ENCODE data around the gene PPP3R2.
A peak's percentile ranks its signal among the peaks of the same experiment; 100 is the strongest.
"Not testable (repeated sequence)": the region's sequence is repeated elsewhere in the genome, so short reads cannot be mapped to it uniquely, and the experiment has no call there.

Gene PPP3R2

DNA sequence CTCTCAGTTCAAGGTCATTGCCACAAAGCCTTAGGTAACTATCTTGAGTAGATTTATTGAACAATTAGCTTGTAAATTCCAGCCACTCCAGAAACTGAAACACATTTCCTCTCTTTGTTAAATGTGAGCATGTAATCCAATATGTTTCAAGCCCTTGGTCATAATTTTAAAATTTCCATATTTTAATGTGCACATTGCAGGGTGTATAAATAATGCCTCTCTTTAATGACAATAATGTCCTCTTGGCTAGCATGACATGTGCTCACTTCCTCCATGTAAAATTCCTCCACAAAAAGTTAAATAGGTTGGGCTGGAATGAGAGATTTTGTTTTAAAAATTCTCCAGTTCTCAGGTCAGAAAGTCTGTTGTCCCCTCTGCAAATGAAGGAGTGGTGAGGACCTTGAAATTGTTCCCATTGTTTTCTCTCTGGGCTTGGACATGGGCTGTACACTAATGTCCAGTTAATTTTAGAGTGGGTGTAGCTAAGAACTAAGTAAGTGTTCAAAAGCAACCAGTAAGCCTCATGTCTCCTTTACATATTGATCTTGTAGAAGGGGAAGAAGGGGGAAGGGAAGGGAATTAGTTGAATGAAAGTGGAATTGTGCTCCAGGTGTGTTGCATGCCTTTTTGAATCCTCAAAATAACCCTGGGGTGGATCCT lies 2.9 kb downstream of the PPP3R2 start:
- H3K4me3 ChIP-seq (ENCODE audit: low read depth, low read length): no peak overlapping the region
- DNase-seq (ENCODE audit: low read depth): no peak

DNA sequence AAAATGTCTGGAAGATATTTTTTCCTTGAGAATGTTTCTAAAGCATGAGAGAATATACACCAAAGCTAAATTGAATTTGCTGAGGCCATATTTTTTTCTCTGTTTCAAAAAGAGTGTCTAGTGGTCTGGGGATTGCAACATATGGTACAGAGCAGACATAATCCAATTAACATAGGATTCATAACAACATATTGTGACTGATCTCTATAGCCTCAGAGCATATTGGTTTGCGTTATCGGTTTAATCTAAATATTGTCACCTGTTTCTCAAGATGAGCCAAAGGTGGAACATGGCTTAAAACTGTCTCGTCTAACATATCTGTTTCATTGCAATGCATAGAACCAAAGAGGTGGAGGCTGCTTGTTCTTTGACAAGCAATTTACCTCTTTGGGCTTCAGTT lies 3.9 kb downstream of the PPP3R2 start:
- no peak overlapping the region for H3K4me3 ChIP-seq (ENCODE audit: low read depth, low read length)
- DNase-seq (ENCODE audit: low read depth): no peak

- H3K4me3 ChIP-seq (ENCODE audit: low read depth, low read length); DNase-seq (ENCODE audit: low read depth): not testable (repeated sequence)
Measured at GRCh38 chr9:101590074-101590473, 4.7 kb downstream of the PPP3R2 start.

GRCh38 chr9:101587332-101588043 lies 7.3 kb downstream of the PPP3R2 start:
- no peak for DNase-seq (ENCODE audit: low read depth)

GRCh38 chr9:101586651-101587050 lies 8.1 kb downstream of the PPP3R2 start:
- no peak for DNase-seq (ENCODE audit: low read depth)

More at GRCh38 chr9:101587332-101588043, 7.3 kb downstream of the PPP3R2 start:
- no peak overlapping the region for H3K4me3 ChIP-seq (ENCODE audit: low read depth, low read length)

GRCh38 chr9:101585740-101586139 lies 9.0 kb downstream of the PPP3R2 start:
- no peak for DNase-seq (ENCODE audit: low read depth)
- no peak overlapping the region for H3K4me3 ChIP-seq (ENCODE audit: low read depth, low read length)

More at GRCh38 chr9:101586651-101587050, 8.1 kb downstream of the PPP3R2 start:
- no peak overlapping the region for H3K4me3 ChIP-seq (ENCODE audit: low read depth, low read length)

GRCh38 chr9:101582553-101582952 lies 12.2 kb downstream of the PPP3R2 start:
- peak; percentile 66 for DNase-seq (ENCODE audit: low read depth)
- H3K4me3 ChIP-seq (ENCODE audit: low read depth, low read length): no peak overlapping the region

DNA sequence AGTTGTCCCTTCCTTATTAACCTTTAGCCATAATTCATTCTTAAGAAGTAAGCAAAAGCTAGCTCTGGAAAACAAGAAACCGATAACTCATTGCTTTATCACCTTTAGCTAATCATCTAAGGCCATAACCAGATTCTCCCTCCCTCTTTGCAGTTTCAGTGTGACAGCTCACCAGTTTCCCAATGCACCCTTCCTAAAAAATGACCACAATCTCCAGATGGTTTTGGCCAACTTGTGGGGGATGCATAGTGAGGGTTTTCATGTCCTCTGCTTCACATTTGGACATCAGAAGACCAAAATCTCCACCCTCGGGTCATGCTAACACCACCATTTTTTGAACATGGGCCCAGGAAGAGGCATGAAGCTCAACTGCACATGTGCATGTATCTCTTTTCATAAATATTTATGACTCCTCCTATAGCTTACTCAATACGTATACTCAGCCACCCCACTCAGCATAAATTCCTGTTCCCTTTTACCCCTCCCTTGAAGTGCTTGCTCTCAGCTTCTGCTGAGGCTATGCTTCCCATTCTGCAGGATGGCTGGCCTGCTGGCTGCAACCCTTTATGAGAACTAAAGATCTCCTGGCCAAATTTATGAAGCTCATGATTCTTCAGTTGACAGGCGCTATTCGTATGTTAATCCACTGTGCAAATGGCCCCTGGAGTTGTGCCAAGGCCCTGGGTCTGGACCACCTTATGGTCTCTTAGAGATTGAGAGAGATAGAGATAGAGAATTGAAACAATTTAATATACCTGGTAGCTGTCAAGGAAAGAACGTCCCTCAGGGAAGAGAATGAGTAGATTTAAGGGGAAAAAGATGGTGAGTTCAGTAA lies 14.8 kb downstream of the PPP3R2 start:
- no peak for DNase-seq (ENCODE audit: low read depth)

GRCh38 chr9:101578378-101578777 lies 16.4 kb downstream of the PPP3R2 start:
- H3K4me3 ChIP-seq (ENCODE audit: low read depth, low read length): no peak overlapping the region
- no peak for DNase-seq (ENCODE audit: low read depth)

More for the DNA sequence above, 14.8 kb downstream of the PPP3R2 start:
- no peak overlapping the region for H3K4me3 ChIP-seq (ENCODE audit: low read depth, low read length)

- no peak for DNase-seq (ENCODE audit: low read depth)
- no peak overlapping the region for H3K4me3 ChIP-seq (ENCODE audit: low read depth, low read length)
Measured at GRCh38 chr9:101574731-101575333, 19.9 kb downstream of the PPP3R2 start.

DNA sequence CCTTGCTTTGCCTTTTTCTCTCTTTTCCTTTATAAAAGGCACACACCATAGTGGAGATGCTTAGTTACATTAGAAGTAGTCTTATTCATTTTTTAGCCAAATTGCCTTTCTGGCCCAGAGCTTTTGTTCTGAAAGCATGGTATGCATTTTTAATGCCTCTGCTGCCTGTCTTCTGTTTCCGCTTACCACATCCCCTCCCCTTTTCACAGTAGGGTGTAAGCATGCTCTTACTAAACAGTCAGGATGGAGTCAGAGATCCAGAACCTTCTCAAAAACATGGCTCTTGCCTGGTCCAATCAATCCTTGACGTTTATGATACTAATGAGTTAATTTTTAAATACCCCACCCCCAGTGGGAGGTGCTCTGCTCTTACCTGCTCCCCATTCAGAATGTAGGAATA lies 22.5 kb downstream of the PPP3R2 start:
- H3K4me3 ChIP-seq (ENCODE audit: low read depth, low read length): no peak overlapping the region
- DNase-seq (ENCODE audit: low read depth): no peak

DNA sequence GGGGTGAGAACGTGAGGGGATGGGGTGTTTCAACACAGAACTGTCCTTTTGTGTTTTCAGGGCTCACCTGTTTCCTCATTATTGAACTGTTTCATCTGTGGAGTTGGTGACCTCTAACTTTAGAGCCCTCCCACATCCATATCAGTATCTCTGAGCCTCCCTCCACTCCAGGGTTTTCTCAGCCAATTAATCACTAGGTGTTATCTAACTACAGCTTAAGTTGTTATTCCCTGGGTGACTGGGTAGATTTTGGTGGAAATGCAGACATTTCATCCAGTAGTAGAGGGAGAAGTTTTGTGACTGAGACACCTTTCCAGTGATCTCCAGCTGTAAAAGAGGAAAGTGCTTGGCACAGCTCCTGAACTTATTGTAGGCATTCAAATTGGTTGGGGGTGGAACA lies 23.7 kb downstream of the PPP3R2 start:
- DNase-seq (ENCODE audit: low read depth): no peak
- no peak overlapping the region for H3K4me3 ChIP-seq (ENCODE audit: low read depth, low read length)

DNA sequence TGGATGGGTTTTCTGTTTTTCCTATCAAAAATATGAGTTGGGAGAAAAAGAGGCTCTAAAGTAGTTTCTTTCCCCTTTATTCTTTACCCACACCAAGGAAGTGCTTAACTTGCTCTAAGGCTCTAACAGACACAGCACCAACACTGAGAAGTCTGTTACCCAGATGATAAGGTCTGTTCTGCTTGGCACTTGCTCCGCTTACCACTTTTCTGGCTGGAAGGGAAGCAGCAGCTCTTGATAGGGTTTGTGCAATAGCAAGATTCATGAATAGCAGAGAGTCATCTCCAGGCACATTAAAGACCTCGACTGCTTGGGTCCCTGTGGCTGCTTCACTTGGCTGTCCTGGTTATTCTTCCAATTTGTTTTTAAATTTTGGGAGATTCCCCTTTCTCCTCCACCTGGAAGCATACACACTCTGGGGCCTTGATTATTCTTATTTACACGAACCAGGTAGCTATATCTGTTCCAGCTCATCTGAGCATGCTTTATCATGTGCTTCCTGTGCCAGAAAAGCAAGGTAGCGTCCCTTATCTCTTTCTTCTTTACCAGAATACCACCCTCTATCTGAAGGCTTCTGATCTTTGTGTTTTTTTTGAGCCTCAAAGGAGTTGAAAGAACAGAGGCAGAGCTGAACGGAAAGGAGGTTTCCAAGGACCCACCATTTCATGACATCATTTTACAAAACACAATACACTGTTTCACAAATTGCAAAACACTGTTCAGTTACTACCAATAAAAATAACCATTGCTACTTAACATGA lies 24.8 kb downstream of the PPP3R2 start:
- no peak overlapping the region for H3K4me3 ChIP-seq (ENCODE audit: low read depth, low read length)
- no peak for DNase-seq (ENCODE audit: low read depth)

GRCh38 chr9:101567725-101568350 lies 26.9 kb downstream of the PPP3R2 start:
- DNase-seq (ENCODE audit: low read depth): no peak
- no peak overlapping the region for H3K4me3 ChIP-seq (ENCODE audit: low read depth, low read length)

DNA sequence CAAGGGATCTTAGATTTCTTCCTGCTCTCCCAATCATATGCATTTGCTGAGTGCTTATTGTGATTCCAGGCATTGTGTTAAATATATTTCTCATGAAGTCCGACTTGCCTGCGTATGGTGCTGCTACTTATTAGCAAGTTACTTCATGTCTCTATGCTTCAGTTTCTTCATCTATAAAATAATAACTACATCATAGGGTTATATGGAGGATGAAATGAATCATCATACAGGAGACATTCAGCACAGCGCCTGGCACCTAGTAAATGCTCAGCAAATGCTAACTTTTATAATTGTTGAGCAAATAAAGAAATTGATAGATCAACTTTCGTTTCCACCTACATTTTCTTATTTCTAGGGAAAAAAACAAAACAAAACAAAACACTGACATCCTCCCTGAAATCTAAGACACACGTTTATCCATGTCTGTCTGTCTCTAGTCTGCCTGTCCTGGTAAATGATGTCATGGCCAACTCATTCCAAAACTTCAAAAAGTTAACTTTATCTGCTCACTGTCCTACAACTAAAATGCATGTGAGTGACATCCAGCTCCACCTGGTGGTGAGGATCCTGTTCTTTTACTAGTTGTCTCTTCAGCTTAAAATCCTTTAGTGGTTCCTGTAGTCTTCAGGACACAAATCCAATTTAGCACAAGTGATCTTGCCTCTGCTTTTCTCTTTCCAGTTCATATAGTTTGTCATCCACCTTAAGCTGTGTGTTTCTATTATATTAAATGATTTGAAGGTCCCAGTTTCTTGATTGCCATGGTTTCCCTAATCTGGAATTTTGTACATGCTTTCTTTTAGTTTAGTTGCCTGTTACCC lies 27.7 kb downstream of the PPP3R2 start:
- no peak for DNase-seq (ENCODE audit: low read depth)
- no peak overlapping the region for H3K4me3 ChIP-seq (ENCODE audit: low read depth, low read length)

- H3K4me3 ChIP-seq (ENCODE audit: low read depth, low read length): no peak overlapping the region
- no peak for DNase-seq (ENCODE audit: low read depth)
Measured at GRCh38 chr9:101564252-101564651, 30.5 kb downstream of the PPP3R2 start.

GRCh38 chr9:101562966-101563365 lies 31.8 kb downstream of the PPP3R2 start:
- no peak overlapping the region for H3K4me3 ChIP-seq (ENCODE audit: low read depth, low read length)
- no peak for DNase-seq (ENCODE audit: low read depth)

- no peak overlapping the region for H3K4me3 ChIP-seq (ENCODE audit: low read depth, low read length)
- no peak for DNase-seq (ENCODE audit: low read depth)
Measured at GRCh38 chr9:101561740-101562139, 33.0 kb downstream of the PPP3R2 start.

Measured in skeletal muscle cell (primary cell).